Measurements from ENCODE around the gene CTDSPL.
A peak's percentile ranks its signal among the peaks of the same experiment; 100 is the strongest.
"Not testable (repeated sequence)": the region's sequence is repeated elsewhere in the genome, so short reads cannot be mapped to it uniquely, and the experiment has no call there.

Gene CTDSPL

DNA sequence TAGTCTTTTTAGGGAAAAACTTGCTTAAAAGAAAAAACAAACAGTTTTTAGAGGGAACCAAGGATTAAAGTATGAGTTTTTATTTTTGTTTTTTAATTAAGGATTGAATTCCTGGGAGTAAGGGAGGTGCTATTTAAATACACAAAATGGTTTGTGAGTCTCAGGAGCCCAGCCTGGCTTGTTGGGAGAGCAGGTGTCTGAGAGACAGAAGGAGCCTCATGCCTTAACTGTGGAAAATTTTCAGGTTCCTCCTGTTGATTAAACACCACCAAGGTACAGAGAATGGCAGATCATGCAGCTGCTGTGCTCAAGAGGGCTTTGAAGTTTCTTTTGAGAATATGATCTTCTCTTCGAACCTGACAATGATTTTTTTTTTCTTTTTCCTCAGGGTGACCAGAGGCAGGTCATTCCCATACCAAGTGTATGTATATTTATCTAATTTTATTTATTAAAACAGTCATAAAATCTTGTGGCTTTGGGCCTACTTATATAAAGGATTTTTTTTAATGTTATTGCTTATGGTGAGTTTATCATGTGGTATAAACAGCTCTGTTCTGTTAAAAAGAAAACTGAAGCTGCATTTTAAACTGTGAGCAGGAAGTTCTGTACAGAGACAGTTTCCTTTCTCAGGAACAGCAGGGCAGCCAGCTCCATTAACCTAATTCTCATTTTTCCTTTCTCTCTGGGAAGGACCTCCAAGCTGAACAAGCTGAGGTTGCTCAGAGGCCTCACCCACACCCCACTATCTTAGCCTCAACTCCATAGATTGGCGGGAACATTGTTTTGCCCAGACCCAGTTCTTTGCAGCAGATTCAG is 95.3 kb downstream of the CTDSPL start:
- DNase-seq, result no peak
- TF ChIP-seq POLR2A (IDR thresholded peaks at IDR 0.05; ENCODE audit: low read length) (no peak), GATA1 (IDR thresholded peaks at IDR 0.05; ENCODE audit: low read depth, low read length) (no peak)

DNA sequence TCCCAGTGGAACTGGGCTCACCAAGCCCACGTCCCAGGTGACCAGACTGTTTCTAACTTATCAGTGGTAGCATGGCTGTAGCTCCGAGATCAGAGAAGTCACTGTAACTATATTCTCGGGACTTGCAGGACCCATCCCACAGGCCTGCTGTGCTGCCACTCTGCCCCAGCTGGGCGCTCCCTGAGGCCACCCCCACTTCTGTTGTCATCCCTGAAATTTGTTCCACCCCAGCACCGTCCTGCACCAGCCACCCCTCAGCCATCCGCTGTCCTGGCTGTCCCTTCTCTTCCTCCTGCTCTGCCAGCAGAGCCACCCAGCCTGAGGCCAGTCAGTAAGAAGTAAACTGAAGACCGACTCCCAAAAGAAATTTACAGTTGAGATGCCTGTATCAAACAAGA is 95.9 kb downstream of the CTDSPL start:
- DNase-seq, result no peak
- TF ChIP-seq POLR2A (IDR thresholded peaks at IDR 0.05; ENCODE audit: low read length) (no peak), GATA1 (IDR thresholded peaks at IDR 0.05; ENCODE audit: low read depth, low read length) (no peak)

DNA sequence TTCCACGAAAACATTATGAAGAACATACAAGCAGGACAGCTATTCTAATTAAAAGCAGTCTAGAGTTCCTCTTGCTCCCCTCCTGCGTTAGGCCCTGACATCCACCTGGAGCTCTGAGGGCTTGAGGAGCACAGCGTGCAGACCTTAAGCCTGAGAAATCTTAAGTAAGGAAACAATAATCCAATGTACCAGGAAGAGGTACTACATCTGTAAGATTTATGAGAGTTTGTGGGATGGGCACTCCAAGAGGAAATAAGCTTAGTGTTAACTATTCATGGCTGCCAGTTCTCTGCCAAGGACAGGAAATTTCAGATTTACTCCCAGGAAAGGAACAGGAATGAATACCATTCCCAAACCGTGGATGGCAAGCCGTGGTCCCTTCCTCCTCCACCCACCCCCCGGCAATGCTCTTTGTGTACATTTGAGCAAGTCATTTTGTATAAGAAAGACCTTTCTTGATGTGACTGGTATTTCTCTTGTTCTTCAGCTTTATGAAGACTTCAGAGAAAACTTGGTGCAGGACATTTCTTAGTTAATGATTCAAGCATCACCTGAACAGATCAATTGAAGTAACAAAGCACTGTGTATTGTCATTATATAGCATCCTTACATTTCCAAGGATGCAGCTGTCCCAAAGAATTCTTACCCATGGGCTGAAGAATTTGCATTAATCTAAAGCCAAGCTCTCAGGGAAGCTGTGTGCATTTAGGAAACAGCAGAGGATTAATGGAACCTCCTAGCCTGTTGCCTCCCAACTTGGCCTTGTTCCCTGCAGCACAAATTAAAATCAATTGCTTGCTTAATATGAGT is 100.1 kb downstream of the CTDSPL start:
- DNase-seq, result no peak

DNA sequence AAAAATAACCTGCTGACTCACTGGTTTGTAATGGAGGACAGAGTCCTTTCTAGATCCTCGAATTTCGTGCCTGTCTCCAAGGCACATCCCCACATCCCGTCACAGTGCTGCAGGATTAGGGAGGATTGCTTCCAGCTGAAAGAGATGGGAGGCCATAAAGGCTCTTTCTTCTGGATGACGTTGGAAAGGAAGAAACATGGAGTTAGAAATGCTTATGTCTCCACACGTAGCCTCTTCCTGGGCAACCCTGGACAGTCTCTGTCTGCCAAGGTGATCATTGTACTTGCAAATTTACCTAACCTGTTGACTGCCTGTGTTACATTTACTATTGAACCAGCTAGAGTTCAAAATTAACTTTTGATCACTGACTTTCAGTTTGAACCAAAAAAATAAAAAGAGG is 101.3 kb downstream of the CTDSPL start:
- no peak for DNase-seq
- no peak for TF ChIP-seq GATA1 (IDR thresholded peaks at IDR 0.05; ENCODE audit: low read depth, low read length)
- no peak for TF ChIP-seq POLR2A (IDR thresholded peaks at IDR 0.05; ENCODE audit: low read length)

More for the DNA sequence above, 100.1 kb downstream of the CTDSPL start:
- no peak for TF ChIP-seq POLR2A (IDR thresholded peaks at IDR 0.05; ENCODE audit: low read length)
- TF ChIP-seq GATA1 (IDR thresholded peaks at IDR 0.05; ENCODE audit: low read depth, low read length), result no peak

DNA sequence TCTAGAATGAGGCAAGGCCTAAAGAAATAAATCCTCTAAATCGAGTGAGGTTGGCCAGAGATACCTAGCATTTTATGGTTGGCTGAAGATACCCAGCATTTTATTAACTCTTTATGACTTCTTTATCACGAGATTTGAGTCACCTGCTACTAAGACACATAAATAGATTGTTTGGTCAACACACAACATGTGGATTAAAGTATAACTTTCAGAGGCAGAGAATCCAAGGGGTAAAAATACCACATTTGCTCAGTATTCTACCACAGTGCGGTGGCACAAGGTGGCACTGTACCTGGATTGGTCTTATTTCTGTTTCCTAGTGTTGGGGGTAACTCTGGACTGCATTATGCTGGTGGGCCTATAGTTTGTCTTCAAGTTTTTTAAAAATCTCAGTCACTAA is 102.0 kb downstream of the CTDSPL start:
- no peak for TF ChIP-seq POLR2A (IDR thresholded peaks at IDR 0.05; ENCODE audit: low read length)
- no peak for TF ChIP-seq GATA1 (IDR thresholded peaks at IDR 0.05; ENCODE audit: low read depth, low read length)
- no peak for DNase-seq

DNA sequence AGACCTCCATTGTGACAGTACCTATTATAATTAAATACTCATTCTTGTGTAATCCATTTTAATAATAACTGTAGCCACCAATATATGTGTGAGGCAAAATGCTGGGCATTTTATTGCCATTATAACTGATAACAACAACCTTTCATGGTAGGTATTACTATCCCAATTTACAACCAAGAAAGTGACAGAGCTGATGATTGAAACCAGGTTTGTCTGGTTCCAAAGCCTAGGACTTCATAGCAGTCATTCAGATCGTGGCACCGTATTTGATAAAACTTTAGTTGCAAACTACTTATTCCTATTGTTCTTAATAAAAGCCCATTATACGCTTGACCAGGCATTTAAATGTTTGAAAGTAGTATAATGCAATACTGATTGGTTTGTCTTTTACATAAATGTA is 102.5 kb downstream of the CTDSPL start:
- TF ChIP-seq POLR2A (IDR thresholded peaks at IDR 0.05; ENCODE audit: low read length), result no peak
- no peak for TF ChIP-seq GATA1 (IDR thresholded peaks at IDR 0.05; ENCODE audit: low read depth, low read length)
- no peak for DNase-seq

DNA sequence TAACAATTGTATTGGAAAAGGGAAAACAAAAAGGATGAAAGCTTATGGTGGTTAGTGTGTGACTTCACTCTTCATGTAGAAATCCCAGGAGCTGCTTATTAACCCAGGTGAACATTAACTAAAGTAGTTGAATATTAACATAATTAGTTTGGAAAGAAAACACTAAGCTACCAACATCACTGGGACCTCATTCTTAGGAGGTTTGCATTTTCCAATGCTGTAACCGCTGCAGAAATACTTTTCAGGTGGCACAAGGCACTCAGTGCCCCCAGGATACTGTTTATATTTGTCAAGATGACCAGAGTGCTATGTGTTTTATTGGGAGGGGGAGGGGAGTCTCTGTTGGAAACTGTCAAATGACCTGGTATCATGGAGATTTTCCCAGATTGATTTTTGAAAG is 103.0 kb downstream of the CTDSPL start:
- TF ChIP-seq POLR2A (IDR thresholded peaks at IDR 0.05; ENCODE audit: low read length), result no peak
- no peak for TF ChIP-seq GATA1 (IDR thresholded peaks at IDR 0.05; ENCODE audit: low read depth, low read length)
- DNase-seq, result no peak

DNA sequence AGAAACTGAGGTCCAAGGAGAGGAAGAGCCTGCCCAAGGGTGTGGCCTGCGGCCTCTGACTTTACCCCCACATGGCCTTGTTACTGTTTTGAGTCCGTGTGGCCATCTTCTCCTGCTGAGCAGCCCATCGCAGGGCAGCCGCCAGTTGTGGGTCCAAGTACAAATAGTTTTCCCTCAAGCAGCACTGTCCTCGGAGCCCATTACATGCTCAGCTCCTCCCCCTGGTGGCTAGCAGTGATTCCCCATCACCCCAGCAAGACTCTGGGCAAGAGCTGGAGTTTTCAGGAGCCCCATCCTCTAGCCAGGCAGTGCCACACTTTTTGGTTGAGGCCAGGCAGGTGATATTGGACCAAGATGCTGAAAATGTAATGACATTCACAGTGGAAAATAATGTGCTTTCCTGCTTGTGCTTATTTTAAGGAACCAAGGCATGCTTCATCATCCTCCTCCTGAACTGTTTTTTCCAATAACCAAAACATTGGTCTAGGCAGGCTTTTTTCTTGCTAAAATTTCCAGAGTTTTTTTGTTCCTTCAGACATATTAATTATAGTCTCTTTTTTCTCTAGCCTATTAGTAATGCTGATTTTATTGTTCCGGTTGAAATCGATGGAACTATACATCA is 105.7 kb downstream of the CTDSPL start:
- DNase-seq, result peak; percentile 49 to 64
- TF ChIP-seq GATA1 (IDR thresholded peaks at IDR 0.05; ENCODE audit: low read depth, low read length) (no peak), POLR2A (IDR thresholded peaks at IDR 0.05; ENCODE audit: low read length) (no peak)

DNA sequence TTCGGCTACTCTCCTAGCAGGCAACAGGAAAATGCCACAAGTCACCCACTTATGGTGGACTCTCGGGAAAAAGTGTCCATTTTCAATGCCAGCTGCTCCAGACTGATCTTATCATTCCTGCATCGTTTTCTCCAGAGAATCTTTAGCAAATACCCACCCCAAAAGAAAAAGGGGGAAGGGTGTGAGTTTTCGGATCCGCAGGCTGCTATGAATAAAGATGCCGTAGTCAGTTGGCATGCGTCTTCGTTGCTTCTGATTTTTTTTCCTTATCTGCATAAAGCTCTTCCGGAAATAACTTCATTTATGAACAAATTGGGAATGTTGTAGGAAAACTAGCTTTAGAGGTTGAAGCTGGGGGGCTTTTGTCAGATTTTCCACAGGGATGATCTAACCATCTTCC is 106.5 kb downstream of the CTDSPL start:
- DNase-seq, result no peak
- no peak for TF ChIP-seq POLR2A (IDR thresholded peaks at IDR 0.05; ENCODE audit: low read length)
- TF ChIP-seq GATA1 (IDR thresholded peaks at IDR 0.05; ENCODE audit: low read depth, low read length), result no peak

DNA sequence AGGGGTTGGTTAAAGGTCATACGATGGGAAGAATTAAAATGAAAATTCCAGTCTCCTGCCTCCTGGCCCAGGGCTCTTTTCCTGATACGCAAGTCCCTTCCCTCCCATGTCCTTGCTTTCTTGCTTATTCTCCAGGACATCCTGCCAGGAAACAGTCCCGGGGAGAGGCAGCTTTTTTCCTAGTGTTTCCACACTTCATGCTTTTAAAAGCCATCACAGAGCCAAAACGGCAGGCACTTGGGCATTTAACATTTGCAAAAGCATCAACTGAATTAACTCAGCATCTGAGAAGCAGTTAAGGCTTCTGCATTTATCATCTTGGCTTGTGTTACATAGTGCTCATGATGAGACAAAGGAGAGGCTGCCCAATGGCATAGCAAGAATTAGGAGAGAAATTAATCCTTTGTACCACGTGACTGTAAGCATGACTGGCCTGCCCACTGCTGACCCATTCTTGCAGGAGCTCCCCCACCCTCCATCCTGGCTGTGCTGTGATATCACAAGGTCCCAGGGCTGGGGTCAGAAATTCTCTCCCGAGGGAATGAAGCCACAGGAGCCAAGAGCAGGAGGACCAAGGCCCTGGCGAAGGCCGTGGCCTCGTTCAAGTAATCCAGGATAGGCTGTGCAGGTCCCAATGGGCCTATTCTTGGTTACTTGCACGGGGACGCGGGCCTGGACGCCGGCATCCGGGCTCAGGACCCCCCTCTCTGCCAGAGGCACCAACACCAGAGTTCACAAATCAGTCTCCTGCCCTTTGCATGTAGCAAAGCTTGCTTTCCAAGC is 107.3 kb downstream of the CTDSPL start:
- TF ChIP-seq POLR2A (IDR thresholded peaks at IDR 0.05; ENCODE audit: low read length) (no peak), GATA1 (IDR thresholded peaks at IDR 0.05; ENCODE audit: low read depth, low read length) (no peak)
- DNase-seq, result no peak

DNA sequence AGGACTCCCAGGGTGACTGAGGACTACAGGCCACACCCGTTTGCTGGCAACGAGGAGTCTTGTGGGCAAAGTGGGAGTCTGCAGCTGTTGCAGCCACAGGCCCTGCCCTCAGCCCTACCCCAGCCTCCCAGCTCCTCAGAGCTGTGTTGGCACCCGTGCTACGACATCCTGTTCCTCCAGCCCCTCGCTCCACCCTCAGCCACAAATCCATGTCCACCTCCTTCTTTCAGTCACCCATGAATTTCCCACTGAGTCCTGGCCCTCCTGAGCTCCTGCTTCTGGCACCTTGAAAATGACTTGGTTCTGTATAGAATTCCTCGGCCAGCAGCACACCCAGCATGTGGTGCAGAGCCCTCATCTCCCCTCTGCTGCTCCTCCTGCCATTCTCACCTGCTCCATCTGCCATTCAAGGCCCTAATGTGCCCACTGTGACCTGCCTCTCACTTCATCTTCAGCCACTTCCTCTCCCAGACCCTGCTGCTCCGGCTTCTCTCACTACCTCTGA is 108.0 kb downstream of the CTDSPL start:
- no peak for TF ChIP-seq GATA1 (IDR thresholded peaks at IDR 0.05; ENCODE audit: low read depth, low read length)
- TF ChIP-seq POLR2A (IDR thresholded peaks at IDR 0.05; ENCODE audit: low read length), result no peak
- DNase-seq, result no peak

DNA sequence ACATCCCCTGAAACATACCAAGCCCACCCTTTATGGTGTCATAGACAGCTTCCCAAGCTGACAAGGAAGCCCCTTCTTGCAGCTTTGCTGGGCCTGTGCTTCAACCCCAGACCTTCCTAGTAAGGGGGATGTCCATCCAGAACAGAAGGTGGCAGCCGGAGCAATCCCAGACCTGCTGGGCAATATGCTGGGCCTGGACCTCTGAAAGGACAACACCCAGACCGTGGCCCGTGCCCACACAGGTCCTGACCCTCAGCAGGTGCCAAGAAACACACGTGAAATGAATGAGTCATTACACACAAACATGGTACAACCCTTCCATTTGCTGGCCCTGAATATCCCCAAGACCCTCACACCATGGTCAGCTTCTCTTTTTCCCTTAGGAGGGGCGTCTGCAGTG is 109.1 kb downstream of the CTDSPL start:
- TF ChIP-seq POLR2A (IDR thresholded peaks at IDR 0.05; ENCODE audit: low read length), result no peak
- no peak for TF ChIP-seq GATA1 (IDR thresholded peaks at IDR 0.05; ENCODE audit: low read depth, low read length)
- DNase-seq, result no peak

DNA sequence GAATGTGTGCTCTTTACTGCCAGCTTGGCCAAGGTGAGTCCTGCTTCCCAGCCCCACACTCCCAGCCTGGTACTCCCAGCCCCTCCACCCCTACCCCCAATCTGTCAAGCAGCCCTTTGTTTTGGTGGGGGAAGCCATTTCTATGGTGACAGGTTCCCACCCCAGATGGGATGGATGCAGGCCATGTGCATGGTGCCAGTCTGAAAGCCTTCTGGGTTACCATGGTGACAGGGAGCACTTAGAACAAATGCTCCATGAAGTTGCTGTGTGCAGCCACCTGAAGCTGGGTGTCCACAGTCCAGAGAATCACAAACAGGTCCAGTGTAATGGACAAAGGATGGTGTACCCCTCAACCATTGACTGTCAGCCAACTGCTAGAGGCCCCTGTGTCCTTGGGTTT is 109.8 kb downstream of the CTDSPL start:
- TF ChIP-seq POLR2A (IDR thresholded peaks at IDR 0.05; ENCODE audit: low read length), result no peak
- no peak for DNase-seq

DNA sequence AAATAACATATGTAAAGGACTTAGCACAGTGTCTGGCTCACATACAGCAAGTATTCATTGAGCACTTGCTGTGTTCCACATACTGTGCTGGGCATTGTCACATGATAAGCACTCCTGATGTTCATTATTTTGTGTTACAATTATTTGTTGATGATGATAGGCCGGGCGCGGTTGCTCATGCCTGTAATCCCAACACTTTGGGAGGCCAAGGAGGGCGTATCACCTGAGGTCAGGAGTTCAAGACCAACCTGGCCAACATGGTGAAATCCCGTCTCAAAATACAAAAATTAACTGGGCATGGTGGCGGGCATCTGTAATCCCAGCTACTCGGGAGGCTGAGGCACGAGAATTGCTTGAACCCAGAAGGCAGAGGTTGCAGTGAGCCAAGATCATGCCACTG is 110.4 kb downstream of the CTDSPL start:
- not testable (repeated sequence) for DNase-seq
